ENCODE measurements around the gene KCNE4.

Gene KCNE4

GRCh38 chr2:223029287-223029686 is 22.7 kb upstream of the KCNE4 start:
- no peak for DNase-seq (ENCODE audit: low read depth)

GRCh38 chr2:223032187-223033142 is 19.5 kb upstream of the KCNE4 start:
- DNase-seq (ENCODE audit: low read depth), result no peak
- H3K4me3 ChIP-seq (ENCODE audit: low read depth, low read length), result no peak overlapping the region
- no peak for TF ChIP-seq CTCF (IDR thresholded peaks at IDR 0.05; ENCODE audit: insufficient read depth, low read depth, low read length, missing control alignments)

More at GRCh38 chr2:223029287-223029686, 22.7 kb upstream of the KCNE4 start:
- TF ChIP-seq CTCF (IDR thresholded peaks at IDR 0.05; ENCODE audit: insufficient read depth, low read depth, low read length, missing control alignments), result no peak
- no peak overlapping the region for H3K4me3 ChIP-seq (ENCODE audit: low read depth, low read length)

GRCh38 chr2:223034221-223034975 is 17.6 kb upstream of the KCNE4 start:
- no peak for DNase-seq (ENCODE audit: low read depth)
- no peak for TF ChIP-seq CTCF (IDR thresholded peaks at IDR 0.05; ENCODE audit: insufficient read depth, low read depth, low read length, missing control alignments)
- H3K4me3 ChIP-seq (ENCODE audit: low read depth, low read length), result no peak overlapping the region

- no peak for DNase-seq (ENCODE audit: low read depth)
- no peak overlapping the region for H3K4me3 ChIP-seq (ENCODE audit: low read depth, low read length)
- TF ChIP-seq CTCF (IDR thresholded peaks at IDR 0.05; ENCODE audit: insufficient read depth, low read depth, low read length, missing control alignments), result no peak
These were observed 15.1 kb upstream of the KCNE4 start for GRCh38 chr2:223036790-223037444.

DNA sequence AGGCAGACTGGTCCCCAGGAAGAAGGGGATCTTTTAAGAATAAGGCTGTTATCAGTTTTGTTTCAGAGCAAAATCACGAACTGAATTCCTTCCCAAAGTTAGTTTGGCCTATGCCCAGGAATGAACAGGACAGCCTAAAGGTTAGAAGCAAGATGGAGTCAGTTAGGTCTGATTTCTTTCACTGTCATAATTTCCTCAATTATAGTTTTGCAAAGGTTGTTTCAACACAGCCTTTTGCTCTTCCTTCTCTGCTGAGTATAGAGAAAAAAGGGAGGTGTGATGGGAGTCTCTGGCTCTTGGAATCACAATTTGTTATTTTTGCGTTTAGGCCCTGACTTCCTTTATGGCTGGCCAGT is 14.6 kb upstream of the KCNE4 start:
- no peak for DNase-seq (ENCODE audit: low read depth)
- no peak overlapping the region for H3K4me3 ChIP-seq (ENCODE audit: low read depth, low read length)
- no peak for TF ChIP-seq CTCF (IDR thresholded peaks at IDR 0.05; ENCODE audit: insufficient read depth, low read depth, low read length, missing control alignments)

- H3K4me3 ChIP-seq (ENCODE audit: low read depth, low read length), result no peak overlapping the region
- no peak for TF ChIP-seq CTCF (IDR thresholded peaks at IDR 0.05; ENCODE audit: insufficient read depth, low read depth, low read length, missing control alignments)
- no peak for DNase-seq (ENCODE audit: low read depth)
These were observed 12.4 kb upstream of the KCNE4 start for GRCh38 chr2:223039618-223040017.
